Measurements from ENCODE around the gene SLC6A9.

GRCh38 chr1:43976890-43977289 lies 54.4 kb downstream of the SLC6A9 start:
- no peak for TF ChIP-seq EZH2 (IDR thresholded peaks at IDR 0.05; ENCODE audit: borderline replicate concordance, insufficient read depth, low read depth, low read length, poor library complexity, severe bottlenecking)
- no peak for TF ChIP-seq CTCF (IDR thresholded peaks at IDR 0.05)

Data from B cell (primary cell).